Mesenchymal stem cell (in vitro differentiated cells and primary cell): ENCODE results near the gene AUTS2.

Source experiments
- DNase-seq: peaks from one replicate; pipeline ENCODE4 v3.0.0-alpha.2; 2013
- H2AFZ ChIP-seq: one replicate; pipeline ENCODE4 v1.6.1; 2013; ENCODE audit warnings: low read depth, mild to moderate bottlenecking, control low read depth, inconsistent platforms, low read length, moderate library complexity
- H2AK5ac ChIP-seq: 2 replicates; pipeline ENCODE4 v1.6.1; 2013; ENCODE audit warnings: low read length, moderate library complexity, mild to moderate bottlenecking, inconsistent platforms; ENCODE audit not compliant: severe bottlenecking
- H2BK120ac ChIP-seq: one replicate; pipeline ENCODE4 v1.6.1; 2013; ENCODE audit warnings: low read depth, mild to moderate bottlenecking, inconsistent platforms, low read length, moderate library complexity
- H2BK12ac ChIP-seq, 2 experiments: one replicate each; pipeline ENCODE4 v1.6.1; 2013; ENCODE audit warnings: inconsistent platforms in 2 of 2, low read length in 2 of 2, mild to moderate bottlenecking in 2 of 2, moderate library complexity in 2 of 2, control low read depth in 1 of 2
- H2BK15ac ChIP-seq: one replicate; pipeline ENCODE4 v1.6.1; 2013; ENCODE audit warnings: mild to moderate bottlenecking, low read depth, inconsistent platforms; ENCODE audit not compliant: poor library complexity, severe bottlenecking
- H2BK5ac ChIP-seq: 2 replicates; pipeline ENCODE4 v1.6.1; 2013; ENCODE audit warnings: low read depth, mild to moderate bottlenecking, low read length, control low read depth, inconsistent platforms; ENCODE audit not compliant: poor library complexity, severe bottlenecking
- H3K14ac ChIP-seq, 2 experiments: one replicate each; pipeline ENCODE4 v1.6.1; 2013; ENCODE audit warnings: inconsistent platforms in 2 of 2, low read length in 2 of 2, control low read depth in 1 of 2, mild to moderate bottlenecking in 1 of 2, moderate library complexity in 1 of 2
- H3K18ac ChIP-seq, 2 experiments: one replicate each; pipeline ENCODE4 v1.6.1; 2013; ENCODE audit warnings: inconsistent platforms in 2 of 2, low read length in 2 of 2, control low read depth in 1 of 2, low read depth in 1 of 2, mild to moderate bottlenecking in 1 of 2
- H3K23ac ChIP-seq, 2 experiments: one replicate each; pipeline ENCODE4 v1.6.1; 2013; ENCODE audit warnings: inconsistent platforms in 2 of 2, low read length in 2 of 2, mild to moderate bottlenecking in 2 of 2, moderate library complexity in 2 of 2, control low read depth in 1 of 2
- H3K27ac ChIP-seq: 2 replicates; pipeline ENCODE4 v1.5.1; 2013; ENCODE audit warnings: mild to moderate bottlenecking, moderate library complexity, low read length, control low read depth, inconsistent platforms; ENCODE audit not compliant: poor library complexity, severe bottlenecking
- H3K27me3 ChIP-seq, 2 experiments: 2 replicates each; pipeline versions ENCODE4 v1.6.1 to v1.7.0; 2013; ENCODE audit warnings: low read length in 2 of 2, mild to moderate bottlenecking in 2 of 2, moderate library complexity in 2 of 2, control low read depth in 1 of 2, inconsistent platforms in 1 of 2; ENCODE audit not compliant: control insufficient read depth in 1 of 2, insufficient read depth in 1 of 2
- H3K36me3 ChIP-seq, 2 experiments: 2 replicates each; pipeline versions ENCODE4 v1.6.1 to v1.7.0; 2013; ENCODE audit warnings: low read length in 2 of 2, control low read depth in 1 of 2, inconsistent platforms in 1 of 2, low read depth in 1 of 2, mild to moderate bottlenecking in 1 of 2; ENCODE audit not compliant: insufficient read depth in 2 of 2, control insufficient read depth in 1 of 2
- H3K4ac ChIP-seq, 2 experiments: one replicate each; pipeline ENCODE4 v1.6.1; 2013; ENCODE audit warnings: inconsistent platforms in 2 of 2, low read length in 2 of 2, mild to moderate bottlenecking in 2 of 2, moderate library complexity in 2 of 2, control low read depth in 1 of 2, low read depth in 1 of 2
- H3K4me1 ChIP-seq: 2 replicates; pipeline ENCODE4 v1.6.1; 2013; ENCODE audit warnings: low read depth, low read length, control low read depth; ENCODE audit not compliant: control insufficient read depth, insufficient read depth
- H3K4me2 ChIP-seq: 2 replicates; pipeline ENCODE4 v1.6.1; 2013; ENCODE audit warnings: low read length, mild to moderate bottlenecking, inconsistent platforms; ENCODE audit not compliant: poor library complexity, severe bottlenecking
- H3K4me3 ChIP-seq, 2 experiments: 2 replicates each; pipeline versions ENCODE4 v1.5.1 to v1.7.0; 2013; ENCODE audit warnings: low read length in 2 of 2, mild to moderate bottlenecking in 2 of 2, control low read depth in 1 of 2, low read depth in 1 of 2; ENCODE audit not compliant: insufficient read depth in 1 of 2
- H3K79me1 ChIP-seq: replicated peaks from 2 replicates; pipeline ENCODE4 v1.6.1; 2013; ENCODE audit warnings: mild to moderate bottlenecking, control low read depth, low read length, inconsistent platforms; ENCODE audit not compliant: poor library complexity, severe bottlenecking
- H3K9ac ChIP-seq: 2 replicates; pipeline ENCODE4 v1.7.0; 2013; ENCODE audit warnings: mild to moderate bottlenecking, low read length, moderate library complexity
- H3K9me3 ChIP-seq: 2 replicates; pipeline ENCODE4 v1.7.0; 2013; ENCODE audit warnings: mild to moderate bottlenecking, low read length; ENCODE audit not compliant: control insufficient read depth
- H4K8ac ChIP-seq: one replicate; pipeline ENCODE4 v1.6.1; 2013; ENCODE audit warnings: inconsistent platforms, mild to moderate bottlenecking, low read length, moderate library complexity
- H4K91ac ChIP-seq: one replicate; pipeline ENCODE4 v1.6.1; 2013; ENCODE audit warnings: mild to moderate bottlenecking, low read length, inconsistent platforms
- WGBS: methylation state at CpG from one replicate; pipeline ENCODE4 v1.1.7; 2013; ENCODE audit warnings: mixed read lengths; 5-methylcytosine and 5-hydroxymethylcytosine counted together

AUTS2 gene

GRCh38 chr7:70285854-70286253, 687.6 kb downstream of the AUTS2 start:
- no peak overlapping the region for H3K23ac ChIP-seq
- H2AFZ ChIP-seq: no peak overlapping the region
- no peak overlapping the region for H2BK120ac ChIP-seq
- no peak overlapping the region for H3K18ac ChIP-seq
- H3K36me3 ChIP-seq: no peaks in the 10 kb centered on the region
- H2AK5ac ChIP-seq: no peak overlapping the region
- H3K4ac ChIP-seq: no peak overlapping the region
- H2BK15ac ChIP-seq: no peak overlapping the region
- no peak overlapping the region for H2BK5ac ChIP-seq
- H3K9ac ChIP-seq: no peak overlapping the region
- no peak overlapping the region for H3K14ac ChIP-seq
- no peak overlapping the region for H4K8ac ChIP-seq
- no peak overlapping the region for H3K27ac ChIP-seq
- H3K79me1 ChIP-seq: no peaks in the 10 kb centered on the region
- no peaks in the 10 kb centered on the region for H3K9me3 ChIP-seq
- H3K4me1 ChIP-seq: no peaks in the 10 kb centered on the region
- no peak overlapping the region for H2BK12ac ChIP-seq
- no peaks in the 10 kb centered on the region for H3K27me3 ChIP-seq
- no peak overlapping the region for H4K91ac ChIP-seq
- H3K4me3 ChIP-seq: no peak overlapping the region
- WGBS: 84% methylated on average over 3 of the region's 3 CpGs
- DNase-seq: no peak
- no peak overlapping the region for H3K4me2 ChIP-seq

GRCh38 chr7:70288781-70289456, 690.6 kb downstream of the AUTS2 start:
- Histone ChIP-seq H3K27ac (no peak overlapping the region), H2BK15ac (no peak overlapping the region), H4K8ac (no peak overlapping the region), H3K79me1 (no peaks in the 10 kb centered on the region), H3K4me2 (no peak overlapping the region), H3K27me3 (no peaks in the 10 kb centered on the region), H4K91ac (no peak overlapping the region), H3K4me3 (peak overlapping the region in 1 of 2 experiments; percentile 9), H2AFZ (no peak overlapping the region), H3K4me1 (no peaks in the 10 kb centered on the region), H2BK5ac (no peak overlapping the region), H3K4ac (no peak overlapping the region), H3K14ac (no peak overlapping the region), H3K9ac (peak overlapping the region; percentile 55), H3K36me3 (no peaks in the 10 kb centered on the region), H3K18ac (no peak overlapping the region), H2AK5ac (no peak overlapping the region), H2BK120ac (no peak overlapping the region), H3K23ac (no peak overlapping the region), H3K9me3 (no peaks in the 10 kb centered on the region), H2BK12ac (no peak overlapping the region)
- 93% methylated on average over 3 of the region's 5 CpGs for WGBS
- DNase-seq: peak; percentile 14

GRCh38 chr7:70292716-70293115, 694.4 kb downstream of the AUTS2 start:
- no peaks in the 10 kb centered on the region for H3K36me3 ChIP-seq
- H3K14ac ChIP-seq: no peak overlapping the region
- 82% methylated on average over 5 of the region's 5 CpGs for WGBS
- no peak overlapping the region for H3K9ac ChIP-seq
- no peaks in the 10 kb centered on the region for H3K27me3 ChIP-seq
- H3K27ac ChIP-seq: no peak overlapping the region
- H3K4me2 ChIP-seq: no peak overlapping the region
- H3K4ac ChIP-seq: no peak overlapping the region
- H3K9me3 ChIP-seq: no peaks in the 10 kb centered on the region
- no peak overlapping the region for H3K18ac ChIP-seq
- H2AK5ac ChIP-seq: no peak overlapping the region
- no peak overlapping the region for H4K91ac ChIP-seq
- H2AFZ ChIP-seq: no peak overlapping the region
- no peak overlapping the region for H4K8ac ChIP-seq
- H2BK120ac ChIP-seq: no peak overlapping the region
- no peak overlapping the region for H3K23ac ChIP-seq
- H2BK12ac ChIP-seq: no peak overlapping the region
- no peak overlapping the region for H2BK5ac ChIP-seq
- no peak overlapping the region for H3K4me3 ChIP-seq
- no peaks in the 10 kb centered on the region for H3K4me1 ChIP-seq
- H2BK15ac ChIP-seq: no peak overlapping the region
- no peaks in the 10 kb centered on the region for H3K79me1 ChIP-seq
- DNase-seq: no peak

- Histone ChIP-seq H3K36me3 (no peaks in the 10 kb centered on the region), H3K9me3 (no peaks in the 10 kb centered on the region), H2AFZ (no peak overlapping the region), H2AK5ac (no peak overlapping the region), H4K91ac (no peak overlapping the region), H2BK15ac (no peak overlapping the region), H3K14ac (no peak overlapping the region), H2BK12ac (no peak overlapping the region), H3K18ac (no peak overlapping the region), H3K27me3 (no peaks in the 10 kb centered on the region), H3K27ac (no peak overlapping the region), H2BK120ac (no peak overlapping the region), H3K4me2 (no peak overlapping the region), H3K4ac (no peak overlapping the region), H3K9ac (no peak overlapping the region), H3K79me1 (no peaks in the 10 kb centered on the region), H4K8ac (no peak overlapping the region), H3K4me1 (no peaks in the 10 kb centered on the region), H2BK5ac (no peak overlapping the region), H3K23ac (no peak overlapping the region), H3K4me3 (no peak overlapping the region)
- DNase-seq: no peak
- WGBS: 83% methylated on average over 9 of the region's 9 CpGs
These were observed 696.1 kb downstream of the AUTS2 start for GRCh38 chr7:70294211-70294911.
